IPS-18c (cell line): ENCODE measurements around the gene CACNA1S.

ENCODE experiments used
- H3K4me3 ChIP-seq: 2 replicates; pipeline ENCODE4 v1.7.0; 2013; ENCODE audit warnings: low read depth, mild to moderate bottlenecking, low read length, moderate library complexity; ENCODE audit not compliant: insufficient read depth
- H3K9me3 ChIP-seq: one replicate; pipeline ENCODE4 v1.6.1; 2013; ENCODE audit warnings: mild to moderate bottlenecking, low read length, moderate library complexity; ENCODE audit not compliant: control insufficient read depth, insufficient read depth

The CACNA1S gene

GRCh38 chr1:201019321-201019977 lies 92.8 kb downstream of the CACNA1S start:
- Histone ChIP-seq H3K4me3 (no peak overlapping the region), H3K9me3 (no peaks in the 10 kb centered on the region)

GRCh38 chr1:201017828-201018163 lies 94.4 kb downstream of the CACNA1S start:
- H3K4me3 ChIP-seq: no peak overlapping the region

DNA sequence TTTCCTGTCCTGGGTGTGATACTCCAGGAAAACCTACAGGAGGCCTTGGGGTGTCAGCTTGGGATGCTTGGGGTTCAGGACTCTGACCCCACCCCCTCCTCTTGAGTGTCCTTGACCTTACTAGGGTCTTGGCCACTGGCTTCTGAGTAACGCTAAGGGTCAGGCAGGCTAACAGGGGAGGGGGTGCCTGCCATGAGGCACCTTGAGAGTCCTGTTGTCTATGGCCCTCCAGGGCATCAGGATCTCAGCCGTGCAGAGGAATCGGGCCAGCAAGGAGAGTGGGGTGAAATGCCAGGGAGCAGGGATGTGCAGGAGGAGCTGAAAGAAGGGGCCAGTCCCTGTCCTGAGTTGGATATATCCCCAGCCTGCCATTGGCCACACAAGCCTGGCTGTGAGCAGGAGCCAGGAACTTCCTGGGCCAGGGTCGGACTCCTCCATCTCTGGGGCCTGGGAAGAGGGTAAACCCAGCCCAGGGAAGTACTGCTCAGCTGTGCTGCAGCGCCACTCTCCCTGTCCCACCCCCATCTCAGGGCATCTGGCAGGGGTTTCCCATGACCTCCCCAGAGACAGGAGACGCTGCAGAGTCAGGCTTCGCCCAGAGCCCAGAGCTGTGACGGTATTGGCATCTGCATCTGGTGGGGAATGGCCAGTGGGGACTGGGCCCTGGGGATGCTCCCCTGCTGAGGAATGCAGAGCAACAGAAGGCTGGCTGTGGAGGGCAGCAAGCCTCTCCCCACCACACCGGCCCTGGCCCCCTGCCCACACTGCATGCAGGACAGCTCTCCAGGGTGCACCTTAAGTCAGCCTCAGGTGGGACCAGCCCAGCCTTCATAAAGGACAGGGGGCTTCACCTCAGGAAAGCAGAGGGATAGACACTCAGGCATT lies 95.0 kb downstream of the CACNA1S start:
- H3K4me3 ChIP-seq: no peak overlapping the region
- H3K9me3 ChIP-seq: no peaks in the 10 kb centered on the region

More at GRCh38 chr1:201017828-201018163, 94.4 kb downstream of the CACNA1S start:
- no peaks in the 10 kb centered on the region for H3K9me3 ChIP-seq

- H3K9me3 ChIP-seq: no peaks in the 10 kb centered on the region
- H3K4me3 ChIP-seq: no peak overlapping the region
Measured at GRCh38 chr1:201016211-201016651, 96.0 kb downstream of the CACNA1S start.

DNA sequence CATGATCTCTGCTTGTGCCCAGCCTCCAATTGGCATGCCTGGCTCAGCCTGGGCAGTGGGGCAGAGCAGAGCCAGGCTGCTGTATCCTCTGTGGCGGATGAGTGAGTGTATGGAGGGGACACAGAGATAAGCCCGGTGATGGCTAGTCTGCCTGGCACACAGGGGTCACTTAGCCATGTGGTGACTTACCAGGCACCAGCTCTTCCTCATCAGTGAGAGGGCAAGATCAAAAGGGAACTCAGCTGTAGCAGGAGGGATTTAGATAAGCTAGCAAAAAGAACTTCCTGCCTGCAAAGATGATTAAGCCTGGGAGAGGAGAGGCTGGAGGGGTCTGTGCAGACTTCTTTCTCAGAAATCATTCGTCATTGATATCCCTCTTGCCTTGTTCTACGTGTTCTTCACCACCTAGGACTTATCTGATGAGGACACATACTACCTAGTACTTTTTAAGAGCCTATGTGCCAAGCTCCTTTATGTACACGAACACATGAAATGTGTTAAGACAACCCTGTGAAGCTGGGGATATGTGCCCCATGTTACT lies 96.6 kb downstream of the CACNA1S start:
- H3K4me3 ChIP-seq: no peak overlapping the region
- no peaks in the 10 kb centered on the region for H3K9me3 ChIP-seq

GRCh38 chr1:201014816-201015200 lies 97.4 kb downstream of the CACNA1S start:
- no peak overlapping the region for H3K4me3 ChIP-seq
- H3K9me3 ChIP-seq: no peaks in the 10 kb centered on the region

DNA sequence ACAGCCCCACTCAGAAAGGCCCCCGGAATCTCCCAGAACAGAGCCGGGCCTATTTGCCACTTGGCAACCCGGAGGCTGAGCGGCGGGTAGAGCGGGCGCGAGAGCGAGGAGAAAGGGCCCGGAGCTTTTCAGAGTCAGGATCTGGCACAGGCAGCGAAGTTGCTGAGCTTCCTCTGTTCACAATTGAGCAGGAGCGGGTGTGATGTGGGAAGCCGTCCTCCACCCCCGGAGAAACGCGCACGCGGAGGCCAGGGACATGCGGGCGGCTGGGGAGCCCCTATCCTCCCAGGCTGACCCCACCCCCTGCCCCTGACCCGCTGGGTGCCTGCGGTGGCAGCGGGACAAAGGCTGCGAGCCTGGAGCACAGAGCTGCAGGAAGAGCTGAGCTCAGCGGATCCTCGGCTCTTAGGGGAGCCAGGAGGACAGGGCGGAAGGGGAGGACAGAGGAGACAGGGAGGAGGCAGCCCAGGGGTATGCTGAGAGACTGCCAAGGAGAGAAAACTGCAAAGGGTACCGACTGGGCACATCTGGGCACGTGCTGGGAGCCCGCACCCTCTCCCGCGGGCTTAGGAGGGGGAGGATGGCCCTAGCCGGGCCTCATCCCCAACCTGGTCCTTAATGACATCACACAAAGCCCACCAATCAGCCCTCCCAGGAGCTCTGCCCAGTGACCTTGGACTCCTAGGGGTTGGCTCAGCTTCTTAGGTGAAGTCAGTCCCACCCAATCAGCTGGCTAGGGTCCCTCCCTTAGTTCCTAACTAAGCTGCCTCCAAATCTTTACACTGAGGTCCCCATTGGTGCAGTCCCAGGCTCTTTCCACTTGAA lies 98.0 kb downstream of the CACNA1S start:
- no peak overlapping the region for H3K4me3 ChIP-seq

DNA sequence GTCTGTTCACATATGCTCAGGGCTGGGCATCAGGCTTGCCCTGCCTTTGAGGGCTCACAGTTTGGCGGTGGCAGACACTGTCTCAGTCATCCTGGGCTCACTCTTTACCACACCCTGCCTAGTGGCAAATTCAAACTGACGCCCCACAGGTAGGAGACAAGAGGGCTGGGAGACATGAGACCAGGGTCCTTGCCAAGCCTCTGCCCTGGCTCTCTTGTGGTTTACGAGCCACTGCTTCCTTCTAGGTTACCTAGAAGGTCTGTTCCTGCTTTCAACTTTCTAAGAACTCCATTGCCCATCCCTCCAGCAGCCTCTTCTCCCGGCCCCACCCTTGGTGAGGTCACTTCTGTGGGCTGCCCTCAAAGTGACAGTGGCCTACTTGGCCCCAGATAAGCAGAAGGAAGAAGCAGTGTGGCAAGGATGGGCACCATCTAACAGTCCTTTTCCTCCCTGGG lies 99.2 kb downstream of the CACNA1S start:
- Histone ChIP-seq H3K4me3 (no peak overlapping the region), H3K9me3 (no peaks in the 10 kb centered on the region)

More for the DNA sequence above, 98.0 kb downstream of the CACNA1S start:
- no peaks in the 10 kb centered on the region for H3K9me3 ChIP-seq

DNA sequence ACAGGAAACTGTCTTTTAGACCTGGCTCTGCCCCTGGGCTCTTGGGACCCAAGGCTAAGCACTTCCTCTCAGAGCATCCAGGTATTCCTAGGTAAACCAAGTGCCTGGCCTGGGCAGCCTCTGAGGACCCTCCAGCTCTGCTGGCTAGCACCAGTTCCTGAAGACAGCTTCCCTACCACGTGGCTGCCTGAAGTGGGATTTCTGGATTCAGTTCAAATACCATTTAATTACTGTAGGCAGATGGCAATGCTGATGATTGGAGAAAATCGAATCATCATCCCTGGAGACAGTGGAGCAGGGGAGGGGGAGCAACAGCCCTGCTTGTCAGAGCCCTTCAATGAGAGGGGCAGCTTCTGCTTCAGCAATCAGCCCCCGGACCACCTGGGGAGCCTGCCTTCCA lies 100.6 kb downstream of the CACNA1S start:
- Histone ChIP-seq H3K9me3 (no peaks in the 10 kb centered on the region), H3K4me3 (no peak overlapping the region)

DNA sequence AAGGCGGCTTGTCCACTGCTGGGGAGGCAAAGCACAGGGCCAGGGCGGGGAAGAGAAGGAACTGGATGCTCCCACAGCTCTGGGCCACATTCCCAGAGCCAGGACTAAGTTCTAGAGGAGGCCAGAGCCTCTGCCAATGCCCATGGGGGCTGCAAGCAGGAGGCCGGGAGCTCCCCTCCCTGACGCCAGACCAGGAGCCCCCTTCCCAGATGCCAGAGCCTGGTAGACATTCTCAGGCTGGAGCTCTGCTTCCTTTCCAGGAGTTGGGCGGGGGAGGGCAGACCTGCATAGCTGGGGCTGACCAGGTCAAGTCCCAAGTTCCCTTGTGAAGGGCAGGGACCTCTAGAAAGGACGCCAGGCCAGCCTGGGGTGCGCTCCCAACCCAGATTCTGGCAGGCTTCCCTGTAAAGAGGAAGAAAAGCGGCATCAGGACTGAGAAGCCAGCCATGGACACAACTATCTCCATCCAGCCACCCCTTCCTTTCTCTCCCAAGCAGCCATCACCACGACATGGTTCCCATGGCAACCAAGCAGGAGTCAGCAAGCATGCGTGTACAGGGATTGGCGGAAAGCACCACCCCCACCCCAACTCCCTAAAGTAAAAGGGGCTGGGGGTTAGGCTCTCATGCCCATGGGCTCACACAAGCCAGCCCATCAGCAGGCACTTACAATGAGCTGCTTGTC lies 102.1 kb downstream of the CACNA1S start:
- Histone ChIP-seq H3K4me3 (no peak overlapping the region), H3K9me3 (no peaks in the 10 kb centered on the region)

DNA sequence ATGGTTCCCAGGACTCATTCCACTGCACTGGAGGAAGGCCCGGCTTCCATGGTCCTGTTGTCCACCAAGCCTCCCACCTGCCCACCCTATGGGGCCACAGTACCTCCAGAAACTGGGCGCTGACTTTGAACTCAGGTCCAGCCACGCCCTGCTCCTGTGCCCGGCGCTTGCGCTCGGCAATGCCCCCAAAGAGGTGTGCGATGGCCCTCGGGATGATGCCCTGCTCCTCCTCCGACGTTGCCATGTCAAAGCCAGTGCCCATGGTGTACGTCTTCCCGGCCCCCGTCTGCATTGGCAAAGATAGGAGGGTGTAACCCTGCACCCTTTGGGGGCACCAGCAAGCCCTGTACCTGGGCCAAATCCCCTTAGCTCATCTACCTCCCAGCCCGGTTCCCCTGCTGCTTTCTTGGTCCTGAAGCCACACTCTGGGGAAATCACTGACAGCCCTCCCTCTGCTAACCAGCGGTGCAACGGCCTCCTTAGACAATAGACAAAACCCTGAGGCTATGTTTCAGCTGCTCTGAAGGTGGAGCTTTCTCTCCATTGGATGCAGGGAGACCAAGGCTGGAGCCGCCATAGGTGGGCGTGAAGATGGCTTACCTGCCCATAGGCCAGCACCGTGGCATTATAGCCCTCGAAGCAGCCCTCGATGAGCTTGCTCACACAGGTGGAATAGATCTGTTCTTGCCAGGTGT lies 103.4 kb downstream of the CACNA1S start:
- H3K4me3 ChIP-seq: no peak overlapping the region
- H3K9me3 ChIP-seq: no peaks in the 10 kb centered on the region

DNA sequence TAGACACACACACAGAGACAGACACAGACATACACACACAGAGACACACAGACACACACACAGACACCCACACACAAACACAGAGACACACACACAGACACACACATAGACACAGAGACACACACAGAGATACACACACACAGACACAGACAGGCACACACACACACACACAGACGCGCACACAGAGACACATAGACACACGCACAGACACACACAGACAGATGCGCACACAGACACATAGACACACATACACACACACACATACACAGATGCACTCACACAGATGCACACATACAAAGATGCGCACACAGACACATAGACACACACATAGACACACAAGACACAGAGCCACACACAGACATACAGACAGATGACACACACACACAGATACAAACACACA lies 104.7 kb downstream of the CACNA1S start:
- H3K9me3 ChIP-seq: no peaks in the 10 kb centered on the region
- H3K4me3 ChIP-seq: no peak overlapping the region

GRCh38 chr1:201006450-201006849 lies 105.8 kb downstream of the CACNA1S start:
- H3K4me3 ChIP-seq: no peak overlapping the region

DNA sequence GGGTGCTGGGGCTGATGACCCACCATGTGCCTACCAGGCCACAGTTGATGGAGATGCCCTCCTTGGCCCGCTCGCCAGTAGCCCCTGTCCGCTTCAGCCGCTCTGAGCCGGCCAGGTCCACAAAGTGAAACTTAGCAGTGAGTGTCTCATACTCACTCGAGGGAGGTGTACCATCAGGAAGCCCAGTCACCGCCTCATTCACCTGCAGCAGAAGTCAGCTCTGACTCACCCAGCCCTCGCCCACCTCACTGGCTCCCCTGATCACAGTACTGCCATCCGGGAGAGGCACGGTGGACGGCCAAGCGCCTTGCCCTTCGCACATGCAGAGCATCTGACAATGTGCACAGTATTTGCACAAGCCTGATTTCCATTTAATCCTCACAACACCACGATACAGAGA lies 107.5 kb downstream of the CACNA1S start:
- no peak overlapping the region for H3K4me3 ChIP-seq
- H3K9me3 ChIP-seq: peaks cover 2% of the 10 kb centered on the region

More at GRCh38 chr1:201006450-201006849, 105.8 kb downstream of the CACNA1S start:
- peaks cover 2% of the 10 kb centered on the region for H3K9me3 ChIP-seq

DNA sequence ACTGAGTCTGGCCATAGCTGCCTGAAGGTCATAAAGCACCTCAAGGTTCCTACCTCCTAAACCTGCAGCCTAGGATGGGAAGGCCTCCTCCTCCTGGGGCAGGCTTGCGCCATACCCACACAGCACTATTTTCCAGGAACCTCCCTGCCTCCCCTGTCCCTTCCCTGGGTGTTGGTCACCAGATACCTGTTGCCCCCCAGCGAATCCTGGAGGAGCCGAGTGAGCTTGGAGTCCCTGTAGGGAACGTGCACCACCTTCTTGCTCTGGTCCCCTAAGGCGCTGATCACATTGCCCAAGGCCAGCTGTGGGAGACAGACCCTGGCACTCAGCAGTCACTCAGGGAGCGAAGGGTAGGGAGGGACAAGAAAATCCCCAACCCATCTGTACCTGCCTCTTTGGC lies 108.1 kb downstream of the CACNA1S start:
- Histone ChIP-seq H3K9me3 (peaks cover 2% of the 10 kb centered on the region), H3K4me3 (no peak overlapping the region)

- H3K9me3 ChIP-seq: peaks cover 2% of the 10 kb centered on the region
- no peak overlapping the region for H3K4me3 ChIP-seq
Measured at GRCh38 chr1:201002510-201002909, 109.7 kb downstream of the CACNA1S start.
